Memory B cell (primary cell): ENCODE measurements around the gene NMNAT3.

Experiments
- ATAC-seq: fragments of 150-1000 bp; cut with Tn5 transposase; 2 replicates; pipeline ENCODE4 v1.10.0; 2021; ENCODE audit warnings: low read depth, mild to moderate bottlenecking, moderate library complexity
- DNase-seq, 2 donors: peaks; one replicate each; pipeline ENCODE4 v3.0.0; 2022; ENCODE audit warnings: low spot score in 2 of 2
- H3K27ac Mint-ChIP-seq: one replicate; pipeline ENCODE4 v1.8.0; 2022; ENCODE audit warnings: mild to moderate bottlenecking, moderate library complexity, mixed read lengths
- H3K27me3 Mint-ChIP-seq: one replicate; pipeline ENCODE4 v1.8.0; 2022; ENCODE audit warnings: mixed read lengths
- H3K36me3 Mint-ChIP-seq: one replicate; pipeline ENCODE4 v1.8.0; 2022; ENCODE audit warnings: mild to moderate bottlenecking, mixed read lengths
- H3K4me1 Mint-ChIP-seq: one replicate; pipeline ENCODE4 v1.8.0; 2022; ENCODE audit warnings: mixed read lengths
- H3K4me3 Mint-ChIP-seq: one replicate; pipeline ENCODE4 v1.8.0; 2022; ENCODE audit warnings: mild to moderate bottlenecking, moderate library complexity, mixed read lengths
- H3K9me3 Mint-ChIP-seq: one replicate; pipeline ENCODE4 v1.8.0; 2022; ENCODE audit warnings: mixed read lengths

NMNAT3 gene

DNA sequence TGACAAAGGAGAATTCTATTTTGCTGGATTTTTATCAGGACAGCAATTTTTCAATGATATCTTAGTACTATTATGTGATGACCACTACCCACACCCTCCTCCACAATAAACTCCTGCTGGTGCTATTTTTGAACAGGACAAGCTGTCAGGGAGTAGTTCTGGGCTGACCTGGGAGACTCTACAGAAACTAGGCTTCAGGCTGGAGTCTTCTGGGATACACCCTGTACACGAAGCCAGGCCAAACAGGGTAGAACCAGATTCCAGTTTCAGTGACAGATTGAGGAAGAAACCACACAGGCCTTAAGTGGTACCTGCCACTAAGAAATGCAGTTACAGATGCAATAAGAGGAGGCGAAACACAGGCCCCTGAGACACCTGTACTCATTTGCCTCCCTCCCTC is 12.8 kb downstream of the NMNAT3 start:
- peaks cover 1% of the 10 kb centered on the region for H3K36me3 Mint-ChIP-seq
- ATAC-seq, result no peak
- H3K9me3 Mint-ChIP-seq, result no peaks in the 10 kb centered on the region
- H3K27ac Mint-ChIP-seq, result no peak overlapping the region
- H3K4me3 Mint-ChIP-seq, result no peak overlapping the region
- no peak for DNase-seq
- H3K27me3 Mint-ChIP-seq, result no peaks in the 10 kb centered on the region
- peaks cover 3% of the 10 kb centered on the region for H3K4me1 Mint-ChIP-seq

DNA sequence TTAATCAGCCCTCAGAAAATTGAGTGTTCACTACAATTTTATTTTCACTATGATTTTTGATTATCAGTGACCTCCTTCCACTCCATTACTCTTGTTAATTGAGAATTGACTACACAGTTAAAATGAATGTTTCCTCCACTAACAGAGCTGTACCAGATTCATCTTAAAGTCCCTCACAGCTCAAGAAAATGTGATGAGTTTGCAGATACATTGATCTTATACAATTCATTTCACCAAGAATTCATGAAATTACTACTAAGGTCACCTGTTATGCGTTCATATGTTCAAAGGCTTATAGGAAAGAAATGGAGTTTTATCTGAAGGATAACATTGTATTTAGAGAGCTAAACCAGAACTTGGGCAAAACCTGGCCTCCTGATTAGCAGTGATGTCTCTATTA is 17.5 kb downstream of the NMNAT3 start:
- H3K36me3 Mint-ChIP-seq, result no peaks in the 10 kb centered on the region
- no peak for ATAC-seq

DNA sequence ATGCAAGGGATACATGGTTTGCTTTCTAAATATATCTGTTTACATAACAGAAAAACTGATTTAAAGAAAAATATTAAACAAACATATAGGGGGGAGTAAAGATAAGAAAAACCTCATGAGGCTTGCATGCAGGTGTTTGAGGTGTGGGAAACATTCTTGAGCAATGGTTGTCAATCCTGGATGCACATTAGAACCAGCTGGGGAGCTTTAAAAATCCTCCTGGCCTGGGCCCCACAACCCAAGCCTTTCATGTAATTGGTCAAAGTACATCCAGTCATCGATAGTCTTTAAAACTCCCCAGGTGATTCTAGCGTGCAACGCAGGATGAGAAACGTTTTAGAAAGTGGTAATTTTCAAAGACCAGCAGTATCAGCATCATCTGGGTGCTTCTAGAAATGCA is 18.3 kb downstream of the NMNAT3 start:
- no peak overlapping the region for H3K27ac Mint-ChIP-seq
- H3K9me3 Mint-ChIP-seq, result no peaks in the 10 kb centered on the region
- H3K27me3 Mint-ChIP-seq, result no peaks in the 10 kb centered on the region
- no peaks in the 10 kb centered on the region for H3K4me1 Mint-ChIP-seq
- H3K36me3 Mint-ChIP-seq, result no peaks in the 10 kb centered on the region
- DNase-seq, result no peak
- no peak for ATAC-seq
- H3K4me3 Mint-ChIP-seq, result no peak overlapping the region

More for the DNA sequence above, 17.5 kb downstream of the NMNAT3 start:
- no peaks in the 10 kb centered on the region for H3K9me3 Mint-ChIP-seq
- H3K27me3 Mint-ChIP-seq, result no peaks in the 10 kb centered on the region
- DNase-seq, result no peak
- H3K4me3 Mint-ChIP-seq, result no peak overlapping the region
- no peak overlapping the region for H3K27ac Mint-ChIP-seq
- H3K4me1 Mint-ChIP-seq, result no peaks in the 10 kb centered on the region

DNA sequence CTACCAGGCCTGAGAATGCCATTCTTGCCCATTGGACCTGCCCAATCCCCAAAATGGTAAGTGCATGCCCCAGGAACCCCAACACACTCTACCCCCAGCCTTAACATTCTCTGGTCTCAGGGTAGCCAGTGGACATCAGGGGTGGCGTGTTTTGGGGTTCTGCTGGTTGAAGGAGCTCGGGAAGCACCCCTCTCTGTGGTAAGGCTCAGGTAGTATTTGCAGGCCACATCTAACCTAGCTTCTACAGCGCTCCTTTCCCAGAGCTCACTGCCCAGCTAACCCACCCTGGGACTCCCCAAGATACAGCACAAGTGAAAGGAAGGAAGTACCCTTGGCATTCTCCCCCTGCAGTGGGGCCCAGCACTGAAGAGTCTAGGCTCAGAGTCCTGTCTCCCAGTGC is 19.8 kb downstream of the NMNAT3 start:
- no peaks in the 10 kb centered on the region for H3K27me3 Mint-ChIP-seq
- H3K27ac Mint-ChIP-seq, result no peak overlapping the region

GRCh38 chr3:139657434-139657833 is 20.3 kb downstream of the NMNAT3 start:
- Mint-ChIP-seq H3K27ac (no peak overlapping the region), H3K36me3 (no peaks in the 10 kb centered on the region), H3K4me3 (no peak overlapping the region), H3K9me3 (no peaks in the 10 kb centered on the region), H3K27me3 (no peaks in the 10 kb centered on the region), H3K4me1 (no peaks in the 10 kb centered on the region)
- ATAC-seq (no peak), DNase-seq (no peak)

More for the DNA sequence above, 19.8 kb downstream of the NMNAT3 start:
- DNase-seq (no peak), ATAC-seq (no peak)
- no peaks in the 10 kb centered on the region for H3K4me1 Mint-ChIP-seq
- no peaks in the 10 kb centered on the region for H3K36me3 Mint-ChIP-seq
- no peaks in the 10 kb centered on the region for H3K9me3 Mint-ChIP-seq
- H3K4me3 Mint-ChIP-seq, result no peak overlapping the region

DNA sequence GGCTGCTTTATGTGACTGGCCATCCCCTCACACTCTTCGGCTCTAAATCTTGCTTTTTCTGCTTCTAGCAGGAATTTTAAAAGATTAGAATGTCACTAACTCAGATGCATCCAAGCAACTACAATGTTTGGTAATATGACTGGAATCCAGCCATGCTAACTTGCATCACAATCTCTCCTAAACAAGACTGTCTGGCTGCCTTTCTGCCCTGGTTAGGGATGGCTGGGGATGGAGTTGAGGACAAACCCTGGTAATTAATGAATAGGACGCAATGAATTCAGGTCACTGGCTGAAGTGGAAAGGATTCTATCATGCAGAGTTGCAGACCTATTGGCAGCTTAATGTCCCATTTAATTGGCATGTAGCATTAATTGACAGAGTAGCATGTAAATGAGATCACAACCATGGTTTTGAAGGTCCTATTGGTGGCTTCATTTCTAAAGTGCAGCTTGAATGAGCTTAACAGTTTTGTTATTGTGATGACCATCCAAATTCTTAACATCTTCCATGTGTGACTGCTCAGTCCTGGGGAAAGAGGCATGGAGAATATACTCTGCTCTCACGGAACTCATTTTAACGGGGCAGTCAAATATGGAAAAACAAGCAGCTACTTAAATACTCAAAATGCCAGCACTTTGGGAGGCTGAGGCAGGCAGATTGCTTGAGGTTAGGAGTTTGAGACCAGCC is 21.7 kb downstream of the NMNAT3 start:
- ATAC-seq (no peak), DNase-seq (no peak)
- H3K4me3 Mint-ChIP-seq, result no peak overlapping the region
- no peak overlapping the region for H3K27ac Mint-ChIP-seq
- H3K27me3 Mint-ChIP-seq, result no peaks in the 10 kb centered on the region
- no peaks in the 10 kb centered on the region for H3K9me3 Mint-ChIP-seq
- no peaks in the 10 kb centered on the region for H3K4me1 Mint-ChIP-seq
- no peaks in the 10 kb centered on the region for H3K36me3 Mint-ChIP-seq

DNA sequence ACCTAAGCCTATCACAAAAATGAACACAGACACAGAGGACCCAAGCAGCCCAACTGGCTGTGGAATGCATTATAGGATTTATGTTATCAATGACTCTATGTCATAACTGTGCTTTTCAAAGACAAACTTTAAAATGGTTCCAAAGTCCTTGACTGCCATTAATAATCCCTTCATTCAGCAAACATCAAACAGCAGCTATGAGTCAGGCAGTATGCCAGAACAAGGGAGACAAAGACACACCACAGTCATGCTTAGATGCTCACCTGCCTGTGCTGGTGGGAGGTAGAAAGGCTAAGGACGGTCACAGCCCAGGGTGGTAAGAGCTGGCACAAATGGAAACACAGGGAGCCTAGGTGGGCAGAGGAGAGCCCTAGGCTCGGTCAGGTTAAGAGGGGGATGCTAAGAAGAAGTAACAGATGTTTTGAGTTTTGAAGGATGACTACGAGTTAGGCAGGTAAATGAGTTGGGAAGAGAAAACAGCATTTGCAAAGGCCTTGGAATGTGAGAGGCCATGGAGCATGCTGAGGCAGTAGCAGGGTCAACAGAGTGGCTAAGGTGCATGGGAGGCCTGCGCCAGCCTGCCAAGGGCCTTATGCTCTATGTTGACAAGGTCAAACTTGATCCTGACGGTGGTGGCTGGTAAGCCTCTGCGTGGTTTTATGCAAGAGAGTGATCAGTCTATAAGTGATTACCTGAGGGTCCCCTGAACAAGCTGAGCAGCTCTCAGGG is 23.0 kb downstream of the NMNAT3 start:
- H3K27me3 Mint-ChIP-seq, result no peaks in the 10 kb centered on the region
- H3K4me1 Mint-ChIP-seq, result no peaks in the 10 kb centered on the region
- ATAC-seq (no peak), DNase-seq (no peak)
- no peak overlapping the region for H3K27ac Mint-ChIP-seq
- no peak overlapping the region for H3K4me3 Mint-ChIP-seq
- no peaks in the 10 kb centered on the region for H3K36me3 Mint-ChIP-seq
- H3K9me3 Mint-ChIP-seq, result no peaks in the 10 kb centered on the region

DNA sequence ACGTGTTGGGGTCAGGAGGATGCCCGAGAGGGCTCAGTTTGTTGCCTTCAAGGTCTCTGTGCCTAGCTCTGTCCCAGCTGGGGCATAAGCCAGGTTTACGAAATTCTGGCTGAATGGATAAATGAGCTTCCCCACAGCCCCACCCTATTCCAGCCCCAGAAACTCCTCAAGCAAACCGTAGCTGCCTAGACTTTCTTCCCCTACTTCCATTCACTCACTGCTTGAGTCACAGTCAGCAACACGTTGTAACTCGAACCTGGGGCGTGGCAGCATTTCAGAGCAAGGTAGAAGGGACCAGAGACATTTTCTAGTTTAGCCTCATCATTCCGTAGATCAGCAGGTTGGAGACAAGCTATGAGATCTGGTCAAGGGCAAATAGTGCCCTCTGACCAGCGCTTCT is 24.2 kb downstream of the NMNAT3 start:
- Mint-ChIP-seq H3K27ac (no peak overlapping the region), H3K27me3 (no peaks in the 10 kb centered on the region), H3K4me3 (no peak overlapping the region), H3K9me3 (no peaks in the 10 kb centered on the region), H3K4me1 (no peaks in the 10 kb centered on the region), H3K36me3 (no peaks in the 10 kb centered on the region)
- no peak for DNase-seq
- no peak for ATAC-seq

- Mint-ChIP-seq H3K4me3 (no peak overlapping the region), H3K27ac (no peak overlapping the region), H3K27me3 (no peaks in the 10 kb centered on the region), H3K36me3 (no peaks in the 10 kb centered on the region), H3K9me3 (no peaks in the 10 kb centered on the region), H3K4me1 (no peaks in the 10 kb centered on the region)
- no peak for ATAC-seq
- DNase-seq, result no peak
Observed at GRCh38 chr3:139652561-139652960, 25.2 kb downstream of the NMNAT3 start.

- H3K27me3 Mint-ChIP-seq, result no peaks in the 10 kb centered on the region
- H3K36me3 Mint-ChIP-seq, result peaks cover 3% of the 10 kb centered on the region
- no peak overlapping the region for H3K27ac Mint-ChIP-seq
- no peak for ATAC-seq
- DNase-seq, result no peak
- H3K4me1 Mint-ChIP-seq, result no peaks in the 10 kb centered on the region
- no peak overlapping the region for H3K4me3 Mint-ChIP-seq
- H3K9me3 Mint-ChIP-seq, result peaks cover 2% of the 10 kb centered on the region
Observed at GRCh38 chr3:139647866-139648435, 29.8 kb downstream of the NMNAT3 start.

DNA sequence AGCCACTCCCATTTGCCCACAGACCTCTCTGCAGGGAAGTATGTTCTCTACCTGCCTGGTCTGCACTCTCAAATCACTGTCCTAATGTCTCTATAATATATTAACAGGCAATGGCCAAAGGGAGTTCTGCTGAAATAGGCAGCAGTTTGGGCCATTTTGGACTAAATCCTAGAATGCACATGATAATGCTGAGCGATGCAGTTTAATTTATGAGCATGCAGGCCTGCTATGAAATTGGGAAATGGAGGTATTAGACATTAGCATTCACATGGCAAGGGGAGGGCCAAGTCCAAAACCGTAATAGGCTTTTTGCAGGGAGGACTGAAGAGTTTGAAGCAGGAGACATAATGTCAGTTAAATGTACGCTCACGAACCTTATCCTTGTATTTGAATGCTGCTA is 31.3 kb downstream of the NMNAT3 start:
- H3K4me3 Mint-ChIP-seq, result no peak overlapping the region
- H3K27me3 Mint-ChIP-seq, result no peaks in the 10 kb centered on the region
- DNase-seq (no peak), ATAC-seq (no peak)
- peaks cover 3% of the 10 kb centered on the region for H3K36me3 Mint-ChIP-seq
- no peak overlapping the region for H3K27ac Mint-ChIP-seq
- peaks cover 2% of the 10 kb centered on the region for H3K9me3 Mint-ChIP-seq
- H3K4me1 Mint-ChIP-seq, result no peaks in the 10 kb centered on the region

DNA sequence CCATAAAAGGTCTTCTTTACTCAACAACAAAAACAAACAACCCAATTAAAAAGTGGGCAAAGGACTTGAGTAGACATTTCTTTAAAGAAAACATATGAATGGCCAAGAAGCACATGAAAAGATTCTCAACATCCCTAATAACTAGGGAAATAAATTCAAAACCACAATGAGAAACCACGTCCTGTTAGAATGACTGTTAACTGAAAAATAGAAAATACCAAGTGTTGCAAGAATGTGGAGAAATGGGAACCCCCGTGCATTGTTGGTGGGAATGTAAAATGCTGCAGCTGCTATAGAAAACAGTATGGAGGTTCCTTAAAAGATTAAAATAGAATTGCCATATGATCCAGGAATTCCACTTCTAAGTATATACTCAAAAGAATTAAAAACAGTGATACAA is 34.8 kb downstream of the NMNAT3 start:
- peaks cover 2% of the 10 kb centered on the region for H3K9me3 Mint-ChIP-seq
- no peak for DNase-seq
- H3K27me3 Mint-ChIP-seq, result peaks cover 2% of the 10 kb centered on the region
- no peak for ATAC-seq
- no peak overlapping the region for H3K27ac Mint-ChIP-seq
- H3K4me1 Mint-ChIP-seq, result no peaks in the 10 kb centered on the region
- H3K36me3 Mint-ChIP-seq, result peaks cover 3% of the 10 kb centered on the region
- H3K4me3 Mint-ChIP-seq, result no peak overlapping the region

DNA sequence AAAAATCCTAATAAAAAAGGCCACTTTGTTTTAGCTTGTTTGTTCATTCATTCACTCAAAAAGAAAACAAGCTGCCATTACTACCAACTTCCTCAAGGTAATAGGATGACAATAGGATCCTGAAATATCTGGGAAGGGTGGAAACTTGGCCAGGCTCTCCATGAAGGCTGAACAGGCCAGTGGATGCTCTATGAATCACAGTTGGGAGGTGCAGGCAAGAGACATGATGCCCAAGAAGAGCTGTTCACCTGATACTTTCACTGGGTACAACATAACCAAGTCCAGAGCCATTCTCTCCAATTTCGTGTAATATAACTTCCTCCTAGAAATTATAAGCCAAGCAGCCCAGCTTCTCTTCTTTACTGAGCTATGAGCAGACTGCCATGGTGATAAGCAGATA is 37.3 kb downstream of the NMNAT3 start:
- H3K36me3 Mint-ChIP-seq, result peaks cover 1% of the 10 kb centered on the region
- peaks cover 2% of the 10 kb centered on the region for H3K27me3 Mint-ChIP-seq
- DNase-seq (no peak), ATAC-seq (no peak)
- H3K4me3 Mint-ChIP-seq, result no peak overlapping the region
- H3K9me3 Mint-ChIP-seq, result peaks cover 2% of the 10 kb centered on the region
- no peaks in the 10 kb centered on the region for H3K4me1 Mint-ChIP-seq
- H3K27ac Mint-ChIP-seq, result no peak overlapping the region

DNA sequence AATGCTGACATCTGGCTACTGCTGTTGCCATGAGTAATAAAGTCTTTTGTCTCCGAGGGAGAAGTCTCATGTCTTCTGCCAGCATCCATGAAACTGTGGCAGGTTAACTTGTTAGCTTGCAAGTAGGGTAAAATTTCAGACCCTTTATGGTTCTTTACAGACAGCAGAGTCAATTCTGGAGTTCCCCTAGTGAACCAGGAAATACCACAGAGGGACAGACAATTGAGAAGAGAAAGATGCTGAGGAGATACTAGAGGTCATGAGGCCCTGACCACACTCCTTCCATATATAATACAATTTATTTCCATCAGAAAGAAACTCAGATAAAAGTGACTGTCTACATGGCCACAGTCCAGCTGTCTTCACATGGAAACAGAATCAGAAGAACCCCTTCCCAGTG is 38.1 kb downstream of the NMNAT3 start:
- peaks cover 1% of the 10 kb centered on the region for H3K36me3 Mint-ChIP-seq
- H3K9me3 Mint-ChIP-seq, result peaks cover 2% of the 10 kb centered on the region
- no peak overlapping the region for H3K4me3 Mint-ChIP-seq
- no peaks in the 10 kb centered on the region for H3K4me1 Mint-ChIP-seq
- peaks cover 2% of the 10 kb centered on the region for H3K27me3 Mint-ChIP-seq
- DNase-seq, result no peak
- ATAC-seq, result no peak
- H3K27ac Mint-ChIP-seq, result no peak overlapping the region
